ENCODE measurements around the gene YEATS2.

The YEATS2 gene

GRCh38 chr3:183797996-183798395 lies 100.4 kb downstream of the YEATS2 start:
- H3K9me2 ChIP-seq (replicated peaks; ENCODE audit: low read depth, low read length), result no peaks in the 10 kb centered on the region
- H3K36me3 ChIP-seq (ENCODE audit: insufficient read depth, low read length), result peaks cover 89% of the 10 kb centered on the region
- no peaks in the 10 kb centered on the region for H3K79me2 ChIP-seq (ENCODE audit: insufficient read depth, low read length)
- H3K9me3 ChIP-seq (ENCODE audit: insufficient read depth, low read depth, low read length), result no peaks in the 10 kb centered on the region
- no peaks in the 10 kb centered on the region for H4K20me1 ChIP-seq (ENCODE audit: insufficient read depth, low read length, poor library complexity, severe bottlenecking)
- no peak overlapping the region for H3K4me3 ChIP-seq (ENCODE audit: low read length, poor library complexity, severe bottlenecking)
- TF ChIP-seq CTCF (conservative IDR thresholded peaks at IDR 0.05; ENCODE audit: low read length), result no peak
- no peak for TF ChIP-seq EZH2phosphoT487 (IDR thresholded peaks at IDR 0.05; ENCODE audit: borderline replicate concordance)
- no peak overlapping the region for H3K9ac ChIP-seq (ENCODE audit: low read depth, low read length, poor library complexity, severe bottlenecking)
- H2AFZ ChIP-seq (ENCODE audit: low read length), result no peak overlapping the region
- H3F3A ChIP-seq (ENCODE audit: low read depth), result no peaks in the 10 kb centered on the region
- H3K27me3 ChIP-seq (ENCODE audit: insufficient read depth, low read length, poor library complexity, severe bottlenecking), result no peaks in the 10 kb centered on the region
- H3K4me2 ChIP-seq (ENCODE audit: low read depth, low read length, poor library complexity, severe bottlenecking), result no peak overlapping the region
- H3K4me1 ChIP-seq (ENCODE audit: insufficient read depth, low read length, poor library complexity, severe bottlenecking), result no peaks in the 10 kb centered on the region

DNA sequence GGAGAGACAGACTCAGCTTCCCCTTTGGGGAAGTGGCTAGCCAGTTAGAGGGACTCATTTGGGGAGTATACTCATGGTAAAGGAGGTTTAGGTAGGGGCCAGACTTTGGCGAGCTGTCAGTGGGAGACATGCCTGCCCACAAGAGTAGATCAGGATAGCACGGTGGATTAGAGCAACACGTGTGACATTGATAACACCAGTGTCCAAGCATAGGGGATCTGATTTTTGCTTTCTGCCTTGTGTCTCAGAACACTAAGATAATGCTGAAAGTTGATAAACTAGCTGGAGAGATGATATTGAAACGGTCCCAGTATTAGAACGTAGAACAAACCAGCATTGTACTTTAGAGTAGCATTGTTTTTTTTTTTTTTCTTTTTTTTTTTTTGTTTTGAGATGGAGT lies 101.9 kb downstream of the YEATS2 start:
- Histone ChIP-seq H3K9me3 (ENCODE audit: insufficient read depth, low read depth, low read length) (no peaks in the 10 kb centered on the region), H3K36me3 (ENCODE audit: insufficient read depth, low read length) (peaks cover 89% of the 10 kb centered on the region), H3K9me2 (replicated peaks; ENCODE audit: low read depth, low read length) (no peaks in the 10 kb centered on the region), H4K20me1 (ENCODE audit: insufficient read depth, low read length, poor library complexity, severe bottlenecking) (no peaks in the 10 kb centered on the region), H3K79me2 (ENCODE audit: insufficient read depth, low read length) (no peaks in the 10 kb centered on the region), H3K9ac (ENCODE audit: low read depth, low read length, poor library complexity, severe bottlenecking) (no peak overlapping the region), H3K27me3 (ENCODE audit: insufficient read depth, low read length, poor library complexity, severe bottlenecking) (no peaks in the 10 kb centered on the region), H2AFZ (ENCODE audit: low read length) (no peak overlapping the region), H3K4me1 (ENCODE audit: insufficient read depth, low read length, poor library complexity, severe bottlenecking) (no peaks in the 10 kb centered on the region), H3K4me2 (ENCODE audit: low read depth, low read length, poor library complexity, severe bottlenecking) (no peak overlapping the region), H3F3A (ENCODE audit: low read depth) (no peaks in the 10 kb centered on the region), H3K4me3 (ENCODE audit: low read length, poor library complexity, severe bottlenecking) (no peak overlapping the region)
- no peak for TF ChIP-seq EZH2phosphoT487 (IDR thresholded peaks at IDR 0.05; ENCODE audit: borderline replicate concordance)
- TF ChIP-seq CTCF (conservative IDR thresholded peaks at IDR 0.05; ENCODE audit: low read length), result no peak

- Histone ChIP-seq H3K4me3 (ENCODE audit: low read length, poor library complexity, severe bottlenecking) (no peak overlapping the region), H3K4me2 (ENCODE audit: low read depth, low read length, poor library complexity, severe bottlenecking) (no peak overlapping the region), H3K4me1 (ENCODE audit: insufficient read depth, low read length, poor library complexity, severe bottlenecking) (no peaks in the 10 kb centered on the region), H3K9me2 (replicated peaks; ENCODE audit: low read depth, low read length) (no peaks in the 10 kb centered on the region), H4K20me1 (ENCODE audit: insufficient read depth, low read length, poor library complexity, severe bottlenecking) (no peaks in the 10 kb centered on the region), H3K27me3 (ENCODE audit: insufficient read depth, low read length, poor library complexity, severe bottlenecking) (no peaks in the 10 kb centered on the region), H2AFZ (ENCODE audit: low read length) (no peak overlapping the region), H3K9me3 (ENCODE audit: insufficient read depth, low read depth, low read length) (no peaks in the 10 kb centered on the region), H3K9ac (ENCODE audit: low read depth, low read length, poor library complexity, severe bottlenecking) (no peak overlapping the region), H3K36me3 (ENCODE audit: insufficient read depth, low read length) (peaks cover 91% of the 10 kb centered on the region), H3K79me2 (ENCODE audit: insufficient read depth, low read length) (no peaks in the 10 kb centered on the region), H3F3A (ENCODE audit: low read depth) (no peaks in the 10 kb centered on the region)
- no peak for TF ChIP-seq CTCF (conservative IDR thresholded peaks at IDR 0.05; ENCODE audit: low read length)
These were observed 102.8 kb downstream of the YEATS2 start for GRCh38 chr3:183800243-183800863.

Data from Loucy (cell line).